RWPE2 (cell line): ENCODE results near the gene ZNF280D.

Source experiments
- ATAC-seq: fragments of 200-7000 bp; cut with Tn5 transposase; 3 replicates; pipeline ENCODE4 v1.9.1; 2021; ENCODE audit warnings: low read depth
- DNase-seq: peaks from one replicate; pipeline ENCODE4 v3.0.0-alpha.2; 2020; ENCODE audit warnings: low spot score
- H3K27ac ChIP-seq: fragments of 450-650 bp; 2 replicates; pipeline ENCODE4 v1.5.1; 2017; ENCODE audit warnings: mild to moderate bottlenecking; ENCODE audit not compliant: poor library complexity, severe bottlenecking
- H3K27me3 ChIP-seq: fragments of 250-450 bp; sonication (Bioruptor Pico); 2 replicates; pipeline ENCODE4 v1.5.1; 2021; ENCODE audit warnings: mild to moderate bottlenecking, moderate library complexity; ENCODE audit not compliant: insufficient read depth, poor library complexity, severe bottlenecking
- H3K36me3 ChIP-seq: fragments of 250-450 bp; sonication (Bioruptor Pico); 2 replicates; pipeline ENCODE4 v1.5.1; 2020; ENCODE audit warnings: low read depth, mild to moderate bottlenecking, moderate library complexity
- H3K4me1 ChIP-seq: fragments of 250-450 bp; sonication (Bioruptor Pico); 2 replicates; pipeline ENCODE4 v1.5.1; 2021; ENCODE audit warnings: mild to moderate bottlenecking, moderate library complexity; ENCODE audit not compliant: insufficient read depth, poor library complexity, severe bottlenecking
- H3K4me3 ChIP-seq: fragments of 250-450 bp; sonication (Bioruptor Pico); 2 replicates; pipeline ENCODE4 v1.5.1; 2021; ENCODE audit warnings: mild to moderate bottlenecking, moderate library complexity; ENCODE audit not compliant: severe bottlenecking
- H3K9me3 ChIP-seq: fragments of 250-450 bp; sonication (Bioruptor Pico); 2 replicates; pipeline ENCODE4 v1.5.1; 2021; ENCODE audit warnings: mild to moderate bottlenecking, moderate library complexity; ENCODE audit not compliant: severe bottlenecking
- TF ChIP-seq, protein P1 (sequence below): fragments of 450-650 bp; IDR thresholded peaks from one replicate; pipeline ENCODE4 v1.5.1; 2017; ENCODE audit warnings: mild to moderate bottlenecking, moderate library complexity; ENCODE audit not compliant: poor library complexity, severe bottlenecking

Gene ZNF280D

DNA sequence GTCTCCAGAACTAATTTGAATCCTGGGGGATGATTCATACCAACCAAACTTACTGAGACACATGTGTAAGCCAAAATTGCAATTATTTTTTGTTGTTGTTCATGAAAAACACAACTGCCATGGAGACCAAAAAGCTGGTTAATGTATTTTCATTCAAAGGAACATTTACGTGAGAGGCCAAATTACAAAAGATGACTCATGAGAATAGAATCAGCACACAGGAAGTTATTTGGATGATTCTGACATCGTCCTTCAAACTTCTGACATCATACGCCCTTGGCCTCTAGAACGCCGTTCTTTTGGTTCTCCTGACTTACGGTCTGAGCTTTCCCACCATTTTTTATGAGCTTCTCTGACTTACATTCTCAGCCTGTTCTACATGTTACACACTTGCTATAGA lies 3.0 kb upstream of the ZNF280D start:
- no peak overlapping the region for H3K4me3 ChIP-seq
- TF ChIP-seq, protein P1, sequence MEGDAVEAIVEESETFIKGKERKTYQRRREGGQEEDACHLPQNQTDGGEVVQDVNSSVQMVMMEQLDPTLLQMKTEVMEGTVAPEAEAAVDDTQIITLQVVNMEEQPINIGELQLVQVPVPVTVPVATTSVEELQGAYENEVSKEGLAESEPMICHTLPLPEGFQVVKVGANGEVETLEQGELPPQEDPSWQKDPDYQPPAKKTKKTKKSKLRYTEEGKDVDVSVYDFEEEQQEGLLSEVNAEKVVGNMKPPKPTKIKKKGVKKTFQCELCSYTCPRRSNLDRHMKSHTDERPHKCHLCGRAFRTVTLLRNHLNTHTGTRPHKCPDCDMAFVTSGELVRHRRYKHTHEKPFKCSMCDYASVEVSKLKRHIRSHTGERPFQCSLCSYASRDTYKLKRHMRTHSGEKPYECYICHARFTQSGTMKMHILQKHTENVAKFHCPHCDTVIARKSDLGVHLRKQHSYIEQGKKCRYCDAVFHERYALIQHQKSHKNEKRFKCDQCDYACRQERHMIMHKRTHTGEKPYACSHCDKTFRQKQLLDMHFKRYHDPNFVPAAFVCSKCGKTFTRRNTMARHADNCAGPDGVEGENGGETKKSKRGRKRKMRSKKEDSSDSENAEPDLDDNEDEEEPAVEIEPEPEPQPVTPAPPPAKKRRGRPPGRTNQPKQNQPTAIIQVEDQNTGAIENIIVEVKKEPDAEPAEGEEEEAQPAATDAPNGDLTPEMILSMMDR, result no peak
- DNase-seq (no peak), ATAC-seq (no peak)
- no peak overlapping the region for H3K27ac ChIP-seq
- peaks cover 7% of the 10 kb centered on the region for H3K9me3 ChIP-seq
- H3K4me1 ChIP-seq, result peaks cover 6% of the 10 kb centered on the region
- no peaks in the 10 kb centered on the region for H3K27me3 ChIP-seq
- H3K36me3 ChIP-seq, result no peaks in the 10 kb centered on the region

DNA sequence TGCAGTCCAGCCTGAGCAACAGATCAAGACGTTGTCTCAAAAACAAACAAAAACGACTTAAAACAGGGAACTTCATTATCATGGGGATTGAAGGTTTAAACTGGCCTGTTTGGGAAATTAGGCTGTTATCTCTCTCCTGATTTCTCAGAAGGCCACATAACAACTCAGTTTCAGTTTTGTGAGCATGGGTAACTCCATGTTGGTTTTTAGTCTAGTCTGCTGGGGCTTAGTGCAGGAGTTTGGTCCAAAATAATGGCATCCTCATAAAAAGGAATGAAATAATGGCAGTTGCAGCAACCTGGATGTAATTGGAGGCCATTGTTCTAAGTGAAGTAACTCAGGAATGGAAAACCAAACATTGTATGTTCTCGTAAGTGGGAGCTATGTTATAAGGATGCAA lies 2.3 kb upstream of the ZNF280D start:
- Histone ChIP-seq H3K36me3 (no peaks in the 10 kb centered on the region; the same call in 1 of the 2 replicates), H3K9me3 (peaks cover 7% of the 10 kb centered on the region), H3K27ac (no peak overlapping the region), H3K4me1 (peaks cover 6% of the 10 kb centered on the region), H3K27me3 (no peaks in the 10 kb centered on the region), H3K4me3 (no peak overlapping the region)
- no peak for ATAC-seq
- TF ChIP-seq, protein P1, result no peak
- DNase-seq, result no peak

DNA sequence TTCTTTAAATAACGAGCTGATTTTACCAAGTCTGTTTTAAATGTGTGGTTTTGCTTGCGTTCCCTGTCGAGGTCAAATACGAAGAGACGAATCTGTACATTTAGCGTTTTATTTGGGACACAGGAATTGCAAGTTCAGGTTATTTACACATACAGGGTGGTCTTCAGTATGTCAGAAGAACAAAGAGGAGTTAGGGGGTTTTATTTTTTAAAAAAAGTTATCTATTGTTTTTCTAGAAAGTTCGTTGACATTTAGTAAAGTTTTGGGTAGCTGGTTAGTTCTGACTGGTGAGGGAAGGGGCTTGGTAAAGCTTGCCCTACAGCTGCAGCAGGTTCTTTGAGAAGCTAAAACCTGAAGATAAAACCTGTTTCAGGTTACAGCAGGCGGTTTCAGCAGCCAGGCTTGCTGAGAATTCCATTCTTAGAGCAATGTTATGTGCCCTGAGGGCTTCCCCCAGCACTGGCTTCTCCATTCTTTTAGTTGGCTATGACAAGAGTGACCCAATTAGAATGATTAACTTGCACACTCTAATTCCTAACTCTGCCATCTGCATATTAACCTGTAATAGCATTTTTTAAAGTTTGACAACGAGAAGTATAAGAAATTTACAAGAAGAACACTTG lies 815 bp upstream of the ZNF280D start:
- DNase-seq, result no peak
- Histone ChIP-seq H3K36me3 (no peaks in the 10 kb centered on the region; the same call in 1 of the 2 replicates), H3K27ac (peak overlapping the region; percentile 63), H3K9me3 (peaks cover 7% of the 10 kb centered on the region), H3K27me3 (no peaks in the 10 kb centered on the region), H3K4me1 (peaks cover 6% of the 10 kb centered on the region), H3K4me3 (no peak overlapping the region)
- no peak for ATAC-seq
- TF ChIP-seq, protein P1, result no peak

DNA sequence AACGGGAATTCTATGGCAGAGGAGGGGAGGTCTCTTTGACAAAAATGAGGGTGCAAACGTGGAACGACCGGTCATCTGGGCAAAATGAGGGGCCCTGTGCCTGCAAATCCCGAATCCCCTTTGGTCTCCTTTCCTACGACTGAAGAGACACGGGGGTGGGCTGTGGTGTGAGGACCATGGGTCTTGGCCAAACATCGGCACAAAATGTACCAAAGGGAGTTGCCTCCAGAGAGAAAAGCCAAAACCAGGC lies 498 bp downstream of the ZNF280D start:
- ATAC-seq (peak; percentile 34), DNase-seq (no peak)
- TF ChIP-seq, protein P1, result no peak

DNA sequence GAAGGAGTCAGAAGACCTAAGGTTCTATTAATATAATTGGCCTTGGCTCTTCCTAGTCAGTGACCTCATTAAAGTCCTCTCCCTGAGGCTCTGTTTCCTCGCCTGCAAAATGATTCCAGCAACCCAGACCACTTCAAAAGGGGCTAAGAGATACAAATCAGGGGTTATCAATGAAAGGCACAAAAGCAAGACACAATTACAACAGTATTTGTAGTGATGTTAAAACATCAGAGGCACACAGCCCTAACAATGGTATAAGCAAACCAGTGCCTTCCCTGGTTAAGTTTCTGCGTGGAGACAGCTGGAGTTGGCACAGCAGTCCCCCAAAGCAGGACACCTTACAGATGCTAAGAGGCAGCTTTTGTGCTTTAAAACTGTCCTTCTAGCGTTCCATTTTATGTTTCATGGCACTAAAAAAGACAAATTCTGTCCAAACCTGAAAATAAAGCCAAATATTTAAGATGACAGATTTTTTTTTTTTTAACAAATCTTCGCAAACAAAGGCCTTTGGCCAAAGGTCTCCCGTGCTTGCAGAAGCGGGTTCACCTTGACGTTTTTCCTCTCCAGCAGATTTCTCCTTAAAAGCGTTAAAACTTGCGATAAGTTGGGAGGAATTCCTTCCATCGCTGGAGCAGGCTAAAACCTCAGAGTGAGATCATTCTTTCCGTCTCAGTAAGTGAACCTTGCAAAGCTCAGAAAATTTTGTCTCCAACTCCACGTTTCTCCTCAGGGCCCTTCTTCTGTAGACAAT lies 999 bp downstream of the ZNF280D start:
- Histone ChIP-seq H3K4me1 (peaks cover 6% of the 10 kb centered on the region), H3K27me3 (no peaks in the 10 kb centered on the region), H3K9me3 (peaks cover 7% of the 10 kb centered on the region), H3K4me3 (peak overlapping the region; percentile 54), H3K36me3 (peaks cover 6% of the 10 kb centered on the region), H3K27ac (peak overlapping the region; percentile 63)
- DNase-seq (no peak), ATAC-seq (peak; percentile 9; the same call in 2 of the 3 replicates)
- TF ChIP-seq, protein P1, result no peak

More for the DNA sequence above, 498 bp downstream of the ZNF280D start:
- Histone ChIP-seq H3K4me3 (peak overlapping the region; percentile 54), H3K27me3 (no peaks in the 10 kb centered on the region), H3K9me3 (peaks cover 7% of the 10 kb centered on the region), H3K27ac (peak overlapping the region; percentile 63), H3K4me1 (peaks cover 6% of the 10 kb centered on the region), H3K36me3 (peaks cover 6% of the 10 kb centered on the region)
